Activated CD8-positive, alpha-beta memory T cell treated with anti-CD3 and anti-CD28 coated beads for 4 hours (primary cell): ENCODE measurements around the gene NCOA7.
"Not testable (repeated sequence)": the region's sequence is repeated elsewhere in the genome, so short reads cannot be mapped to it uniquely, and the experiment has no call there.

Source experiments
- DNase-seq, 2 donors: peaks; one replicate each; pipeline ENCODE4 v3.0.0-alpha.2; 2020; ENCODE audit warnings: low read depth in 2 of 2

NCOA7 gene

DNA sequence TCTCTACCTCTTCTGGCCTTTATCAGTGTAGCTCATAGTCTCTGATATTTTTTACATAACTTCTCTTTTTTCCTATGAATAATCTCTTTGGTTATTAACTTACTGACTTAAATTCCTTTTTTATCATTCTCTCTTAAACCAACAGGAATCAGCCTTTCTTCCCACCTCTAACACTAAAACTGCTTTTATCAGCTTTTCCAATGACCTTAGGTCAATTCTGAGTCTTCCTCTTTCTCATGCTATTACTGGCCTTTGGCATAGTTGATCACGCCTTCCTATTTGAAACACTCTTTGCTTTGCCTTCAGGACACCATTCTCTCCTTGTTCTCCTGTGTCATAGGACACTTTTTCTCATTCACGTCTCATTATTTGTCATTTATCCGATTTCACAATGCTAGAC is 157.7 kb downstream of the NCOA7 start:
- DNase-seq, result no peak

DNA sequence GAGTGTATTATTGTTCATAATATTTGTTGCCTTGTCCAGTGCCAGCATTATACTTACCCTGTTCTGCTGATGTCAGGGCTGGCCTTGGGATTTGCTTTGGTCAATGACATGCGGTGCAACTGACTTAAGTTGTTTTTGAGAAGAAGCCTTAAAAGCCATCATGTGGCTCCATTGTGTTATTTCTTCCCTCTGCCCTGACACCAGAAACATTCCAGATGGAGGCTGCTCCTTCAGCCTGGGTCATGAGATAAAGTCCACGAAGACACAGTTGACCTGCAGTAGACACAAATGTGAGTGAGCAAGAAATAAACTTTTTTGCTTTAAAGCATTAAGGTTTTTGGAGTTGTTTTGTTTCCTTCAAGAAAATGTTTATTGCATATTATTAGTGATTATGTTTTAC is 158.3 kb downstream of the NCOA7 start:
- no peak for DNase-seq

- DNase-seq, result no peak
Observed at GRCh38 chr6:125950293-125950692, 159.5 kb downstream of the NCOA7 start.

DNA sequence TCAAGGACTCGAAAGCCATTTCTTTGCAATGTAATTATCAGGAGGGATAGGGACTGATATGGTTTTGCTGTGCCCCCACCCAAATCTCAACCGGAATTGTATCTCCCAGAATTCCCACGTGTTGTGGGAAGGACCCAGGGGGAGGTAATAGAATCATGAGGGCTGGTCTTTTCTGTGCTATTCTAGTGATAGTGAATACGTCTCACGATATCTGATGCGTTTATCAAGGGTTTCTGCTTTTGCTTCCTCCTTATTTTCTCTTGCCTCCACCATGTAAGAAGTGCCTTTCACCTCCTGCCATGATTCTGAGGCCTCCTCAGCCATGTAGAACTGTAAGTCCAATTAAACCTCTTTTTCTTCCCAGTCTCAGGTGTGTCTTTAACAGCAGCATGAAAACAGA is 160.0 kb downstream of the NCOA7 start:
- DNase-seq, result not testable (repeated sequence)

- no peak for DNase-seq
Observed at GRCh38 chr6:125951323-125951722, 160.6 kb downstream of the NCOA7 start.

DNA sequence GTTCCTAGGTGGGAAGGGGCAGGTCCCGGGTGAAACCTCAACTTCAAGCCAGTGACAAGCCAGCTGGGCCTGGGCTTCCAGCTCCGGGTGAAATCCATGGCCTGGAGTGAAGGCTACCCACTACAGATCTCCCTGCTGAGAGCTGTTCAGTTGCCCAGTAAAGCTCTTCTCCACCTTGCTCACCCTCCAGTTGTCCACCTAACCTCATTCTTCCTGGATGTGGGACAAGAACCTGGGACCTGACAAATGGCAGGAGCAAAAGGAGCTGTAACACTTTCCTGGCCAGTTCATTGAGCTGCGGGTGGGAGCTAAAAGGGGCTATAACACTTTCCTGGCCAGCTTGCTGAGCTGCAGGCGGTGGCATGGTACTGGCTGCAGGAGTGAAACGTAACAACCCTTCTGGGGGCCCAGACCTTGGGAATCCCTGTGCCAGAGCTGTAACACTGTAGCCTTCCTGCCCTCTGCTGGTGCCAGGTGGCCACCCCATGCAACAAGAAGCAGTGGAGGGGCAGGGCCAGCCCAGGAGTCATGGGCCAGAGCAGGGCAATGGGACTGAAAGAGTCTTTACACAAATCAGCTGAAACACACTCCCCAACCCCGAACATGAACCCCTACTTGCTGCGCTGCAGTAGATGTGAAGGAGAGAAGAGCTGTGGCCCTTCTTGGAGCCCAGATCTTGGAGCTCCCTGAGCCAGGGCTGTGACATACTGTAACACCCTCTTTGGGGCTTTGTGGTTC is 162.2 kb downstream of the NCOA7 start:
- no peak for DNase-seq

GRCh38 chr6:125953502-125953875 is 162.7 kb downstream of the NCOA7 start:
- DNase-seq, result no peak

DNA sequence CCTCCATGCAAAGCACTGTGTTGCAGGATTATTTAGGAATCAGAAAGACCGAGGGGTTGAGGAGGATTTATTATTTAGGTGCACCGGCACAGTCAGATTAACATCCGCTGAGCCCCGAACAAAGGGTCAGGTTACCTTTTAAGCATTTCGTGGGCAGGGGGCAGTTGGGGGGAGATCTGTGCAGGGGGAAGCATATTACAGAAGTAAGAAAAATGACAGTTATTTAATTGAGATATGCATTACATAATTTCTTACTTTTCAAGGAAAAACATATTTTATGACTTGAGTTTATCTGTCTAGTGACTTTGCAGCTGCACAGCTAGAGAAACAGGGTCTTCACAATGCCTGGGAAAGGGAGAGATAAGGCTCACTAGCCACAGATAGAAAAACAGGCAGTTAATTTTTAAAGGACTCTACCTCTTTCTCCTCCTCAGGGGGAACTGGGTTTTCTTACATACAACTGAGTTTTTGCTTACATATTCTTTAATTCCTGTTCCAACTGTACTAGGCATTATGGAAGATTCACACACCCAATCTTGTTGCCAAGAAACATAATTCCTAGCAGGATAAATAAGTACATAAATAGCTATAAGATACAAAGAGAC is 164.1 kb downstream of the NCOA7 start:
- DNase-seq, result no peak

- no peak for DNase-seq
Observed at GRCh38 chr6:125955973-125956372, 165.2 kb downstream of the NCOA7 start.

GRCh38 chr6:125956506-125957390 is 166.0 kb downstream of the NCOA7 start, which contains the start of gene HINT3:
TSS of gene HINT3 (plus strand) at chr6:125956770. CDS start at chr6:125956978, 208 bp downstream.
- DNase-seq, result peak; percentile 94 to 96

- no peak for DNase-seq
Observed at GRCh38 chr6:125957391-125957693, 166.6 kb downstream of the NCOA7 start.

DNA sequence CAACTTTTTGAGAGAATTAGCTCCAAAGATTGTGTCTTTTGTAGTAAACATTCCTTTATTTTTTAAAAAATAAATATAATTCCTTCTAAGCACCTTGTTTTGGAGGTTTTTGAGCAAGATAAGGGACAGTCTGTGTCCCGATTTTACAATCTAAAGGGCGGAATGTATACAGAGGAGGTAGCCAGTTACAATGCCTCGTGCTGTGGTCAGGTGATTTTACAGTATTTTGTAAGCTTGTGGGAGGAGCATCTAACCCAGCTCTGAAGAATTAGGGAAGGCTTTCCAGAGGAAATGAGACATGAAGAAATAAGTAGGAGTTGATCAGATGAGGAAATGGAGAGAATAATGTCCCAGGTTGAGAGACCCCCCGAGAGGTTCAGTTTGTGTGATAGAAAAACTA is 167.1 kb downstream of the NCOA7 start:
- DNase-seq, result no peak

- no peak for DNase-seq
Observed at GRCh38 chr6:125959041-125959440, 168.3 kb downstream of the NCOA7 start.

- DNase-seq, result no peak
Observed at GRCh38 chr6:125961117-125961516, 170.4 kb downstream of the NCOA7 start.

DNA sequence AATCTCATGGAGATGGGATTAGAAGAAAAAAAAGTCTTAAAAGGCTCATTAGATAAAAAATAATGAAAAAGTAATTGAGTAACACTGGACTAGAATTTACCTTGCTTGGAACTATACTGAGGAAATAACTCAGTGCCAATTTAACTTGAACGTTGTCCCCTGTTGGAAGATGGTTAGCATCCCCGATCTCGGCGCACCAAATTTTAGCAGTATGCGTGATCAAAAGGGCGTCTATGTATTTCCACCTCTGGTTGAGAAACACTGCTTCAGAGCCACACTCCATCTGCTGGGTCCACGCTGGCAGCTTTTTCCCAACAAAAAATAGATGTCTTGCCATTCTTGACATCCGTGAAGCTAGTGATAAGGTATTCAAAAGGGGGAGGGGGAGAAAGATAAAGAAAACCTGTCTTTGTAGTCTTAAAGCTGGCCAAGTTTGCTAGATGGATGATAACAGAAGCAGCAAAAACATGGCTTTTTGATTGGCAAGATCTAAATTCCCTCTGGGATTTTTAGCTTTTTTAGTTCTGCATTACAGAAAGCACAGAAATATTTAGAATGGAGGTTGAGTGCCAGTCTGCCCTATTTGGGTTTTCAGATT is 172.2 kb downstream of the NCOA7 start:
- no peak for DNase-seq

GRCh38 chr6:125963817-125964216 is 173.1 kb downstream of the NCOA7 start:
- DNase-seq, result no peak

GRCh38 chr6:125966569-125966968 is 175.8 kb downstream of the NCOA7 start:
- DNase-seq, result no peak

GRCh38 chr6:125968493-125968892 is 177.7 kb downstream of the NCOA7 start:
- no peak for DNase-seq

GRCh38 chr6:125970760-125971159 is 180.0 kb downstream of the NCOA7 start:
- DNase-seq, result no peak

DNA sequence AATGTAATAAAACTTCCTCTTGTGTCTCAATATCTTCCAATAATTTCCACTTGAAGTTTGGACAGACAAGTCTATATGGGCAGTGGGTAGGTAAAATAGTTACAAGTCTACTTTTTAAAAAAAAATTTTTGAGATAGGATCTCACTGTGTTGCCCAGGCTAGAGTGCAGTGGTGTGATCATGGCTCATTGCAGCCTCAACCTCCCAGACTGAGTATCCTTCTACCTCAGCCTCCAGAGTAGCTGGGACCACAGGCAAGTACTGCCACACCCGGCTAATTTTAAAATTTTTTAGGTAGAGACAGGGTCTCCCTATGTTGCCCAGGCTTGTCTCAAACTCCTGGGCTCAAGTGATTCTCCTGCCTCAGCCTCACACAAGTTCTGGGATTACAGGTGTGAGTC is 181.7 kb downstream of the NCOA7 start:
- not testable (repeated sequence) for DNase-seq

- no peak for DNase-seq
Observed at GRCh38 chr6:125974214-125974866, 183.6 kb downstream of the NCOA7 start.

GRCh38 chr6:125979101-125979500 is 188.3 kb downstream of the NCOA7 start:
- DNase-seq, result no peak
